CD4-positive, alpha-beta T cell (primary cell): ENCODE results near the gene RPGRIP1L. TPM values are rescaled to one million over a fixed set of nuclear protein-coding genes. Genes with fewer than 3 reads are reported as not detected.

Experiments
- ATAC-seq: fragments of 200-7000 bp; cut with Tn5 transposase; one replicate; pipeline ENCODE4 v1.10.0; 2022; ENCODE audit warnings: mild to moderate bottlenecking; ENCODE audit not compliant: poor library complexity
- CTCF ChIA-PET: fragments of 350-600 bp; sonication (Branson Sonifier 250); formaldehyde crosslinking; loops from one replicate; lab custom pipeline; 2021; ENCODE audit warnings: antibody characterized with exemption, inconsistent platforms; lab: Charles Lee
- POLR2A ChIA-PET: fragments of 350-600 bp; sonication (Branson Sonifier 250); formaldehyde crosslinking; loops from one replicate; lab custom pipeline; 2021; ENCODE audit warnings: antibody characterized with exemption, inconsistent platforms; lab: Charles Lee
- DNase-seq, 14 experiments: peaks; one replicate each; pipeline ENCODE4 v3.0.0-alpha.2; 2013 to 2020; ENCODE audit warnings: mixed read lengths in 2 of 14
- H3K27ac ChIP-seq, 2 donors: one replicate each; pipeline versions ENCODE4 v1.5.1 to v1.7.0; 2013; ENCODE audit warnings: low read length in 2 of 2, low read depth in 1 of 2, mild to moderate bottlenecking in 1 of 2
- H3K27me3 ChIP-seq, 2 experiments: 1 replicate in 1 of 2; 2 replicates in 1 of 2; pipeline versions ENCODE4 v1.6.1 to v1.7.0; 2013; ENCODE audit warnings: low read length in 2 of 2, control low read depth in 1 of 2, mild to moderate bottlenecking in 1 of 2, moderate library complexity in 1 of 2; ENCODE audit not compliant: insufficient read depth in 2 of 2, control insufficient read depth in 1 of 2
- H3K36me3 ChIP-seq: one replicate; pipeline ENCODE4 v1.6.1; 2013; ENCODE audit warnings: low read length, control low read depth; ENCODE audit not compliant: insufficient read depth
- H3K4me1 ChIP-seq: one replicate; pipeline ENCODE4 v1.6.1; 2013; ENCODE audit warnings: low read length, control low read depth; ENCODE audit not compliant: insufficient read depth
- H3K4me3 ChIP-seq: one replicate; pipeline ENCODE4 v1.5.1; 2013; ENCODE audit warnings: mild to moderate bottlenecking, low read length, moderate library complexity
- H3K9me3 ChIP-seq, 2 experiments: 1 replicate in 1 of 2; 2 replicates in 1 of 2; pipeline versions ENCODE4 v1.6.1 to v1.7.0; 2013; ENCODE audit warnings: low read length in 2 of 2, mild to moderate bottlenecking in 2 of 2, control low read depth in 1 of 2, moderate library complexity in 1 of 2; ENCODE audit not compliant: control insufficient read depth in 1 of 2, insufficient read depth in 1 of 2
- H3K27ac Mint-ChIP-seq: one replicate; pipeline ENCODE4 v1.8.0; 2020; ENCODE audit warnings: mixed read lengths
- H3K27me3 Mint-ChIP-seq: one replicate; pipeline ENCODE4 v1.8.0; 2021; ENCODE audit warnings: mixed read lengths
- H3K36me3 Mint-ChIP-seq: one replicate; pipeline ENCODE4 v1.8.0; 2021; ENCODE audit warnings: low read depth, mixed read lengths
- H3K4me1 Mint-ChIP-seq: one replicate; pipeline ENCODE4 v1.8.0; 2021; ENCODE audit warnings: low read depth, mixed read lengths
- H3K4me3 Mint-ChIP-seq: one replicate; pipeline ENCODE4 v1.8.0; 2020; ENCODE audit warnings: mild to moderate bottlenecking, mixed read lengths
- H3K9me3 Mint-ChIP-seq: one replicate; pipeline ENCODE4 v1.8.0; 2020; ENCODE audit warnings: mixed read lengths
- CTCF ChIP-seq: fragments of 200-600 bp; IDR thresholded peaks from one replicate; pipeline ENCODE4 v1.8.0; 2022; ENCODE audit warnings: antibody characterized with exemption, mild to moderate bottlenecking
- intact Hi-C, 2 experiments: fragments of 100-400 bp; cut with DNase I in 1 of 2; cut with micrococcal nuclease in 1 of 2; formaldehyde crosslinking; loops; one replicate each; pipeline versions ENCODE4 v1.15.1 to v1.9.0; 2023 to 2025; cut with DNase I, micrococcal nuclease
- total RNA-seq, 174 experiments: library from RNA in 2 of 174; stranded (reverse) in 2 of 174; gene quantifications; one replicate each; pipeline ENCODE4 v1.2.3 and lab custom pipeline; 2021 to 2026

The RPGRIP1L gene
- total RNA-seq, 2 experiments from 2014 or later: 2.4 to 2.5 TPM

GRCh38 chr16:53734908-53735307, 31.2 kb upstream of the RPGRIP1L start:
- H3K36me3 Mint-ChIP-seq: peaks cover under 1% of the 10 kb centered on the region
- H3K4me1 Mint-ChIP-seq: peaks cover 40% of the 10 kb centered on the region
- no peak overlapping the region for H3K4me3 Mint-ChIP-seq
- Histone ChIP-seq H3K36me3 (no peaks in the 10 kb centered on the region), H3K27me3 (no peaks in the 10 kb centered on the region), H3K4me3 (no peak overlapping the region), H3K4me1 (no peaks in the 10 kb centered on the region), H3K9me3 (no peaks in the 10 kb centered on the region), H3K27ac (no peak overlapping the region)
- TF ChIP-seq CTCF: no peak
- no peak for DNase-seq
- ChIA-PET POLR2A (no interaction called here), CTCF (interaction anchor here (1.1 to 1.7 kb wide), 2 partner anchors 13 to 25 kb away, joined by 3 read pairs; no protein-coding TSS in a partner anchor)
- no peaks in the 10 kb centered on the region for H3K9me3 Mint-ChIP-seq
- intact Hi-C loops: no loop called here
- no peak for ATAC-seq
- H3K27ac Mint-ChIP-seq: no peak overlapping the region
- H3K27me3 Mint-ChIP-seq: no peaks in the 10 kb centered on the region

DNA sequence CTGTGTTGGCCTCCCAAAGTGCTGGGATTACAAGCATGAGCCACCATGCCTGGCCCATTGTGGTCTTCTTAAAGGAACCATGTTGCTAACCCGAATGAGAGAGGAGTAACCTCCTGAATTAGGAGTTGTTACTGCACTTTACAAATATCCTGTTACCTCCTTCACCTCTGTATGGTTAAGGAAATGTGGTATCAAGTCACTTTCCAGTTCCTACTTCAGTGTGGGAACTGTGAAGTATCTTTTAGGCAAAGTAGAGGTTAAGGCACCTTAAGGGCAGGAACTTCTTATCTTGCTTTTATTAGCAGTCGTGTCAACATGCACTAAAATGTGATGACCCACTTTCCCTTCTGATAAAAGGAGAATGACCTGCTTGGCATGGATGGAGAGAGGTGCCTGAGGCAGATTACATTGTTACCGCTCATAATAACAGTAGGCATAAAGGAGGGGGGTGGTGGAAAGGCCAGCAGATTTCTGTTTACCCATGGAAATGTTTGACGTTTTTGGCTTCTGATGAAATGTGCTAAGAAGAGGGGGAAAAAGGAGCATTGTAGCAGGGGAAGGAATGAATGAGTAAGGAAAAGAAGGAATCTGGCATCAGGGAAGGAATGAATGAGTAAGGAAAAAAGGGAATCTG, 28.8 kb upstream of the RPGRIP1L start:
- POLR2A ChIA-PET: no interaction called here
- no peak overlapping the region for H3K4me3 Mint-ChIP-seq
- CTCF ChIA-PET: no interaction called here

GRCh38 chr16:53730693-53731092, 27.0 kb upstream of the RPGRIP1L start:
- Histone ChIP-seq H3K27me3 (no peaks in the 10 kb centered on the region), H3K9me3 (no peaks in the 10 kb centered on the region), H3K36me3 (no peaks in the 10 kb centered on the region), H3K4me1 (no peaks in the 10 kb centered on the region), H3K27ac (no peak overlapping the region), H3K4me3 (no peak overlapping the region)
- Mint-ChIP-seq H3K27me3 (no peaks in the 10 kb centered on the region), H3K27ac (no peak overlapping the region), H3K4me1 (peaks cover 43% of the 10 kb centered on the region), H3K4me3 (no peak overlapping the region), H3K9me3 (peaks cover 4% of the 10 kb centered on the region), H3K36me3 (peaks cover 16% of the 10 kb centered on the region)
- TF ChIP-seq CTCF: no peak
- intact Hi-C loops: no loop called here
- POLR2A ChIA-PET: interaction anchor here (0.9 kb wide), 1 partner anchor 14 kb away, joined by 3 read pairs; no protein-coding TSS in a partner anchor
- DNase-seq (no peak), ATAC-seq (no peak)
- CTCF ChIA-PET: no interaction called here

More for the DNA sequence above, 28.8 kb upstream of the RPGRIP1L start:
- Histone ChIP-seq H3K36me3 (no peaks in the 10 kb centered on the region), H3K27me3 (no peaks in the 10 kb centered on the region), H3K9me3 (no peaks in the 10 kb centered on the region), H3K4me1 (no peaks in the 10 kb centered on the region), H3K4me3 (no peak overlapping the region), H3K27ac (no peak overlapping the region)
- no peaks in the 10 kb centered on the region for H3K9me3 Mint-ChIP-seq
- TF ChIP-seq CTCF: no peak
- intact Hi-C loops: no loop called here
- H3K27me3 Mint-ChIP-seq: no peaks in the 10 kb centered on the region
- ATAC-seq (no peak), DNase-seq (no peak)
- peaks cover 43% of the 10 kb centered on the region for H3K4me1 Mint-ChIP-seq
- peaks cover 9% of the 10 kb centered on the region for H3K36me3 Mint-ChIP-seq
- H3K27ac Mint-ChIP-seq: no peak overlapping the region
